IPS DF 19.7 (cell line): ENCODE data around the gene GFRA4.
A peak's percentile ranks its signal among the peaks of the same experiment; 100 is the strongest.

ENCODE experiments used
- DNase-seq: peaks from one replicate; pipeline ENCODE4 v3.0.0-alpha.2; 2013; ENCODE audit warnings: low read depth, low spot score

The GFRA4 gene

GRCh38 chr20:3663031-3663701, at the start of gene GFRA4:
Gene GFRA4 (minus strand): TSS chr20:3663399. CDS start chr20:3663399, 0 bp downstream.
- peak; percentile 38 for DNase-seq

GRCh38 chr20:3712279-3712873, 49.2 kb upstream of the GFRA4 start, which contains the start of gene SIGLEC1:
Gene SIGLEC1 (minus strand): TSS chr20:3712600. CDS start chr20:3707128, 5,472 bp downstream.
- DNase-seq, result no peak

- no peak for DNase-seq
Observed at GRCh38 chr20:3711484-3711941, 48.3 kb upstream of the GFRA4 start.

- no peak for DNase-seq
Observed at GRCh38 chr20:3710703-3711483, 47.7 kb upstream of the GFRA4 start.

GRCh38 chr20:3710011-3710466, 46.8 kb upstream of the GFRA4 start:
- DNase-seq, result no peak

- no peak for DNase-seq
Observed at GRCh38 chr20:3707508-3707899, 44.3 kb upstream of the GFRA4 start.

GRCh38 chr20:3706774-3707507, 43.7 kb upstream of the GFRA4 start:
- no peak for DNase-seq

GRCh38 chr20:3705970-3706739, 43.0 kb upstream of the GFRA4 start:
- DNase-seq, result no peak

- DNase-seq, result no peak
Observed at GRCh38 chr20:3705491-3705969, 42.3 kb upstream of the GFRA4 start.

- no peak for DNase-seq
Observed at GRCh38 chr20:3704087-3704486, 40.9 kb upstream of the GFRA4 start.

GRCh38 chr20:3702611-3703391, 39.6 kb upstream of the GFRA4 start:
- no peak for DNase-seq

- no peak for DNase-seq
Observed at GRCh38 chr20:3701061-3701998, 38.1 kb upstream of the GFRA4 start.

- DNase-seq, result no peak
Observed at GRCh38 chr20:3699037-3699436, 35.8 kb upstream of the GFRA4 start.

GRCh38 chr20:3698591-3699001, 35.4 kb upstream of the GFRA4 start:
- no peak for DNase-seq

- no peak for DNase-seq
Observed at GRCh38 chr20:3697588-3698305, 34.5 kb upstream of the GFRA4 start.

- no peak for DNase-seq
Observed at GRCh38 chr20:3696745-3697587, 33.8 kb upstream of the GFRA4 start.

GRCh38 chr20:3696200-3696599, 33.0 kb upstream of the GFRA4 start:
- no peak for DNase-seq
